Activated CD4-positive, alpha-beta T cell treated with anti-CD3 and anti-CD28 coated beads, Interleukin-2, amount 10 ng/mL, durations not matched to agents 7 days and 5 days (primary cell): ENCODE results near the gene ALDH1A1. TPM values are rescaled to one million over a fixed set of nuclear protein-coding genes. Genes with fewer than 3 reads are reported as not detected.

ENCODE experiments used
- CTCF ChIA-PET: fragments of 350-600 bp; sonication (Branson Sonifier 250); formaldehyde crosslinking; loops from one replicate; lab custom pipeline; 2021; ENCODE audit warnings: antibody characterized with exemption; lab: Charles Lee
- POLR2A ChIA-PET: fragments of 350-600 bp; sonication (Branson Sonifier 250); formaldehyde crosslinking; loops from one replicate; lab custom pipeline; 2021; ENCODE audit warnings: antibody characterized with exemption; lab: Charles Lee
- DNase-seq: peaks from one replicate; pipeline ENCODE4 v3.0.0-alpha.2; 2020
- H3K27ac Mint-ChIP-seq: one replicate; pipeline ENCODE4 v1.8.0; 2021; ENCODE audit warnings: mild to moderate bottlenecking, moderate library complexity, mixed read lengths
- H3K27me3 Mint-ChIP-seq: one replicate; pipeline ENCODE4 v1.8.0; 2021; ENCODE audit warnings: mixed read lengths
- H3K36me3 Mint-ChIP-seq: one replicate; pipeline ENCODE4 v1.8.0; 2021; ENCODE audit warnings: low read depth, mixed read lengths
- H3K4me1 Mint-ChIP-seq: one replicate; pipeline ENCODE4 v1.8.0; 2021; ENCODE audit warnings: mixed read lengths
- H3K4me3 Mint-ChIP-seq: one replicate; pipeline ENCODE4 v1.8.0; 2021; ENCODE audit warnings: mild to moderate bottlenecking, moderate library complexity, mixed read lengths
- H3K9me3 Mint-ChIP-seq: one replicate; pipeline ENCODE4 v1.8.0; 2021; ENCODE audit warnings: mixed read lengths
- total RNA-seq, 2 experiments: library from RNA; stranded (reverse); gene quantifications; one replicate each; pipeline ENCODE4 v1.2.3, GENCODE V29; 2021

The ALDH1A1 gene
- total RNA-seq: not detected

DNA sequence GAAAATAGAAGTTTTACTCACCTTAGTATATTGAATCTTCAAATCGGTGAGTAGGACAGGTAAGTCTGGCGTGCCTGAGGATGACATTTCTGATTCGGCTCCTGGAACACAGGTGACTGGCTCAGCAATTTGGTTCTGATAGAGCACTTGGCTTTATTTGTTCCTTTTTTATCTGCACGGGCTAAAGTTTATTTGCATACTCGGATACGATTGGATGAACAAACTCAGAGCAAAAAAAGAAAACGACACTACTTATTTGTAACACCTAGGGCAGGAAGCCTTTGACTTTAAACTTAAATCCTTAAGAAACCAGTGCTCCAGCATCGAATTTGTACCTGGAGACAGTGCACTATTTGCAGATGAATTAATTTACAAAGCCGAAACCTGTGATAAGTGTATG lies at the start of gene ALDH1A1:
Gene ALDH1A1 (minus strand): TSS at position 140 of the 400 bp plus-strand sequence. CDS start 53 bp downstream, at position 87.
- no peak for DNase-seq
- Mint-ChIP-seq H3K27ac (no peak within 1 kb of the TSS), H3K4me3 (no peak within 1 kb of the TSS), H3K36me3 (no peaks in the 10 kb centered on the region), H3K27me3 (peaks cover 24% of the 10 kb centered on the region), H3K4me1 (no peaks in the 10 kb centered on the region), H3K9me3 (no peaks in the 10 kb centered on the region)
- ChIA-PET POLR2A (no interaction called here), CTCF (no interaction called here)

DNA sequence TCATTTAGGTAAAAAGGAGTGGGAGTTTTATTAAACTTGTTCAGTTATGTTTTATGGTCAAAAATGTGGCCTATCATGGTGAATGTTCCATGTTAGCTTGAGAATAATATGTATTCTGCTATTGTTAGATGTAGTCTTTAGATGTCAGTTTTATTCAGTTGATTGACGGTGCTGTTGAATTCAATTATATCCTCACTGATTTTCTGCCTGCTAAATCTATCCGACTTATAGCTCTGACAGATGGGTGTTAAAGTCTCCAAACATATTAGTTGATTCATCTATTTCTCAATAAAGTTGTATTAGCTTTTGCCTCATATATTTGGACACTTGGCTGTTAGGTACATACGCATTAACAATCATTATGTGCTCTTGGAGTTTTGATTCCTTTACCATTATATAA lies 49.0 kb upstream of the ALDH1A1 start:
- H3K9me3 Mint-ChIP-seq: no peaks in the 10 kb centered on the region

DNA sequence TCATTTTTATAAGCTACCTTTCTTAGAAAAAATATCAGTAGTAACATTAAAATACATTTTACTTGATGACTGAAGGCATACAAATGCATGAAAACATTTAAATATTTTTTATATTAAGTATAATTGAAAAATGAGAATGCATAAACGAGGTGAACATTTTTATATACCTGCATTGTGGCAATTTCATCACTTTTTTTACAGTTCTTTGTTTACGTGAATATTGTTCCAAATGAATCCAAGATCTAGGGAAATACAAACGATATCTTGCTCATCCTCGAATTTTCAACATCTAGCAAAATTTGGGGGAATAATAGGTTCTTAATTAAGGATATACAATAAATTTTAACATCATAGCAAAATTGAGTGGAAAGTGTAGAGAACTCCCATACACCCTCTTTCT lies 45.5 kb upstream of the ALDH1A1 start:
- no peaks in the 10 kb centered on the region for H3K4me1 Mint-ChIP-seq
- CTCF ChIA-PET: interaction anchor here (0.9 kb wide), 1 partner anchor 39 kb away, joined by 3 read pairs; no protein-coding TSS in a partner anchor
- H3K27ac Mint-ChIP-seq: no peak overlapping the region
- no peak for DNase-seq
- no peaks in the 10 kb centered on the region for H3K36me3 Mint-ChIP-seq
- no peaks in the 10 kb centered on the region for H3K9me3 Mint-ChIP-seq
- H3K27me3 Mint-ChIP-seq: peaks cover 14% of the 10 kb centered on the region
- H3K4me3 Mint-ChIP-seq: no peak overlapping the region
- POLR2A ChIA-PET: no interaction called here

More for the DNA sequence above, 49.0 kb upstream of the ALDH1A1 start:
- Mint-ChIP-seq H3K27ac (no peak overlapping the region), H3K36me3 (no peaks in the 10 kb centered on the region), H3K27me3 (peaks cover 12% of the 10 kb centered on the region), H3K4me3 (no peak overlapping the region), H3K4me1 (no peaks in the 10 kb centered on the region)
- DNase-seq: no peak
- POLR2A ChIA-PET: no interaction called here
- CTCF ChIA-PET: no interaction called here

DNA sequence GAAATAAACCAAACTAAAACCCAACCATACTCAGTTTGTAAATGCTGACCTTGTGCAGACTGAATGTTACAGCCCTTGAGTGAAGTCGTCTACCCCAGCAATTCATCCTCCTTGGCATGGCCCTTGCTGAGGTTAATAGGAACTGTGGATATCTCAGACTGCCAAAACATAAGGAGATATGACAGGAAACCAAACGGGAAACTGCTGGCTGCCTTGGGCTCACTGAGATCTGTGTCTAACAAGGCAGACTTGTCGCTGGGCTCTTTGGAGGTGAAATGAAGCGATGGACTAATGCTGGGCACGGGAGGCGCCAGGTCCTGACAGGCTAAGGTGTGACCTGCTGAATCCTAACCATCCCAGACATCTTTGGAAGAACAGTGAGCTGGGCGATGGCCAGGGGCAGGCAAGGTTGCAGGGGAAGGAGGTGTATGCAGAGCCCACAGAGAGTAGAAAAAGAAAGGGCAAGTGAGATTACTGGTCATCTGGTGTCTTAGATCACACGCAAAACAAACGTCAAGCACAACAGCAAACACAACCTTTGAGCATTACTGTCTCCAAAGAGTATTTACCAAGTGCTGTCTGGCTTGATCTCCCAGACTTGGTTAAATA lies 44.6 kb upstream of the ALDH1A1 start:
- POLR2A ChIA-PET: no interaction called here
- Mint-ChIP-seq H3K4me1 (no peaks in the 10 kb centered on the region), H3K36me3 (no peaks in the 10 kb centered on the region), H3K27me3 (peaks cover 14% of the 10 kb centered on the region), H3K9me3 (no peaks in the 10 kb centered on the region), H3K27ac (no peak overlapping the region), H3K4me3 (no peak overlapping the region)
- DNase-seq: no peak
- CTCF ChIA-PET: interaction anchor here (0.9 kb wide), 1 partner anchor 40 kb away, joined by 3 read pairs; no protein-coding TSS in a partner anchor

DNA sequence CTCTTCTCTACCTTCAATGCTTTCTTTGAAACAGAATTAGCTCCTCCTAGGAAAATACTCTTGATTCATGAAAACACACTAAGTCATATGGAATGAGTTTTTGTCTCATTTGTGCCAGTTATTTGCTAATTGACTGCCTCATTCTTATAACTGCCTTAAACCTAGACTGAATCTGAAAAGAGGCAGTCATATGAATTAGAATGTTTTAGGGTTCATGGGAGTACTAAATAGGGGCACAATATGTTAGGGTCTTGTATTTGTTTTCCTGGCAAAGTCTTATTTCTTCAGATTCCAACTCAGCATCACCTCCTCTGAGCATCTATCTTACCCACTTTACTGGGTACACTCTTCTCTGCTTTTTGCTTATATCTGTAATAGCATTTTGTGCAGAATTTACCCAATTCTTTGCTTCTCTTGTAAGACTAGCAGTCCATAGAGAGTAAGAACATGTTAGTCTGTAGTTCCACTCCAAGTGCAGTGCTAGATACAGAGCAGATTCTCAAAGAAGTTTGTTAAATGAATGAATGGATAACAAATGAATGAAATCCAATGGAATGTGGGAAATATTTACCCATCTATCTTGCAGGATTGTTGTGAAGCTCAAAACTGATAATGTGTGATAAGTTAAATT lies 43.9 kb upstream of the ALDH1A1 start:
- DNase-seq: no peak
- Mint-ChIP-seq H3K27ac (no peak overlapping the region), H3K27me3 (peaks cover 12% of the 10 kb centered on the region), H3K4me3 (no peak overlapping the region), H3K9me3 (no peaks in the 10 kb centered on the region), H3K36me3 (no peaks in the 10 kb centered on the region), H3K4me1 (no peaks in the 10 kb centered on the region)
- CTCF ChIA-PET: interaction anchor here (0.6 kb wide), 1 partner anchor 716 kb away, joined by 4 read pairs; no protein-coding TSS in a partner anchor
- POLR2A ChIA-PET: no interaction called here

DNA sequence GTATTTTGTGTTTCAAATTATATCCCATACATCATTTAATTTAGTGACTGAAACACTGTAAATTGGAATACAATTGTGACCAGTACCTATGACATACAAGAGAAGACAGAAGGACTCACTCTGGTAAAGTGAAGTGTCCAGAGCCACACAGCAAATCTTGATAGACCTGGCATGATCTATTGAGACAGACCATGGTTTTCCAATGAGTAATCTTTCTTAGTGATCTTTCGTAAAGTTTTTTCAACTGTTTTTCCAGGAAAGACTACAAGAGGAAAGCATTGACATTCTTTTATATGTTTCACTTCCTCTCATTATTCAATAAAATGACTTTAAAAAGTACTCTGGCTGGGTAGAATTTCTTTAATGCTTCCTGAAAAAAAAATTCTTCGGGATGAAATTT lies 43.3 kb upstream of the ALDH1A1 start:
- POLR2A ChIA-PET: no interaction called here
- Mint-ChIP-seq H3K4me1 (no peaks in the 10 kb centered on the region), H3K27me3 (peaks cover 10% of the 10 kb centered on the region), H3K4me3 (no peak overlapping the region), H3K27ac (no peak overlapping the region), H3K36me3 (no peaks in the 10 kb centered on the region), H3K9me3 (no peaks in the 10 kb centered on the region)
- CTCF ChIA-PET: interaction anchor here (0.6 kb wide), 1 partner anchor 717 kb away, joined by 4 read pairs; no protein-coding TSS in a partner anchor
- DNase-seq: no peak

DNA sequence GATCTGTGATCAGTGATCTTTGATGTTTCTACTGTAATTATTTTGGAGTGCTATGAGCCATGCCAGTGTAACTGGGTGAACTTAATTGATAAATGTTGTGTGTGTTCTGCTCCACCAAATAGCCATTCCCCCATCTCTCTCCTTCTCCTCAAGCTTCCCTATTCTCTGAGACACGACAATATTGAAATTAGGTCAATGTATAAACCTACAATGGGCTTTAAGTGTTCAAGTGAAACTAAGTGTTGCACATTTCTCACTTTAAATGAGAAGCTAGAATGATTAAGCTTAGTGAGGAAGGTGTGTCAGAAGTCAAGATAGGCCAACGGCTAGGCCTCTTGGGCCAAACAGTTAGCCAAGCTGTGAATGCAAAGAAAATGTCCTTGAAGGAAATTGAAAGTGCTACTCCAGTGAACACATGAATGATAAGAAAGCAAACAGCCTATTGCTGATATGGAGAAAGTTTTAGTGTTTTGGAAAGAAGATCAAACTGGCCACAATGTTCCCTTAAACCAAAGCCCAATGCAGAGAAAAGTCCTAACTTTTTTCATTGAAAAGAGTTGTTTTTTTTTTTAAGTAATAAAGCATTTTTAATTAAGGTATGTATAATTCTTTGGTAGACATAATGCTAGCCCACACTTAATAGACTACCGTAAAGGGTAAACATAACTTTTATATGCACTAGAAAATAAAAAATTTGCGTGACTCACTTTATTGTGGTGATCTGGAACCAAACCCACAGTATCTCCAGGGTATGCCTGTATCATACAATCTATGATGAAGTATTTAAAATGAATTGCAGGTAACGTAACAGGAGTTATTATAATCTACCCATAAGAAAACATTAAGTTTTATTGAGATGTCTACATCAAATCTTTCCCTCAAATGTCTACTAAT lies 42.5 kb upstream of the ALDH1A1 start:
- no peaks in the 10 kb centered on the region for H3K36me3 Mint-ChIP-seq
- POLR2A ChIA-PET: no interaction called here
- H3K4me3 Mint-ChIP-seq: no peak overlapping the region
- H3K4me1 Mint-ChIP-seq: no peaks in the 10 kb centered on the region
- H3K27me3 Mint-ChIP-seq: peaks cover 10% of the 10 kb centered on the region
- CTCF ChIA-PET: no interaction called here
- no peaks in the 10 kb centered on the region for H3K9me3 Mint-ChIP-seq
- DNase-seq: no peak
- no peak overlapping the region for H3K27ac Mint-ChIP-seq

DNA sequence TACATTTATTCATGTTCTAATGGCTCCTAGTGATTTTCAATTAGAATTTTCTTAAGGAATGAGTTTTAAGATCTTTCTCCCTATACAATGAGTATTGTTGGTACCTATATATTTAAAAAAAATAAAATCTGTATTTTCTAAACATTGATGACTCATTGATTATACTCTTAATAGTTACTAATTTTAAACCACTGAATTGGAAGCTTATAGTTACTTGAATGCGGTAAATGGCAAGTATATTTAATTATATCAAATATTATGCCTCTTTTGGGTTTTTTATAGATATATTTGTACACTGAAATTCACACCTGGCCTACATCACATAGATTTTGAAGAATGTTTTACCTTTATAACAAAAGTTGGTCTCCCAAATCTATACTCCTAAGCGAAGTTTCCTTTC lies 38.9 kb upstream of the ALDH1A1 start:
- DNase-seq: no peak
- CTCF ChIA-PET: no interaction called here
- Mint-ChIP-seq H3K4me3 (no peak overlapping the region), H3K36me3 (no peaks in the 10 kb centered on the region), H3K27ac (no peak overlapping the region), H3K9me3 (no peaks in the 10 kb centered on the region), H3K4me1 (no peaks in the 10 kb centered on the region), H3K27me3 (peaks cover 1% of the 10 kb centered on the region)
- POLR2A ChIA-PET: no interaction called here

DNA sequence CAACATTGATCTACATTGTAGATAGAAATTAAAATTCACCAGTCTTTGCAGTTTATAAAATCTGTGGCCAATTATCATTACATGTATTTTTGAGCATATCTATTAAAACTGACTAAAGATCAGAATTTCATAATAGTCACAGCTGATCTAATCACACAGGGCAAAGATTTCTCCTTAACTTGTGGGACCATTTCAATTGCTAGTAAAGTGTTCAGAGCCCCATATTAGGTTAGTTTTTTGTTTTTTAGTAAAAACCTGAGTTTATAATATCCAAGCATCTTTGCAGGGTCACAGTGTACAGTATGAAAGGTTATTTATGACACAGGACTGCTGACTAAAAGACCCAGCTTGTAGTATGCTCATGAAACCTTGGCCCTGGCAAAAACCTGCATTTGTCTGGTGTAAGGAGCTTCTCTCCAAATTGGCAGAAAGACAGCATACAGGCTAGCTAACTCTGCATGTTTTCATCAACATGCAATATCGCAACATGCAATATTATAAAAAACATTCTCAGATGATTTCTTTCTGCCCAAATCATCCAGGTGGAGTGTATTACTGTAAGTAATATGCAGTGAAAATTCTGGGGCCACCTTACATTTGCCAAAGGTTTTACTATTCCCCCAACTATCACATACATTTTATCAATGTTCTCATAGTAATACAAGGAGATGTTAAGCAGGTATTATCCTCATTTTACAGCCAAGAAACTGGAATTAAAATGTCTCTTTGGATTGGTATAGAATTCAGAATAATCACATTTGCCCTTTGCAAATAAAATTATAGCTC lies 37.7 kb upstream of the ALDH1A1 start:
- peaks cover 1% of the 10 kb centered on the region for H3K27me3 Mint-ChIP-seq
- H3K27ac Mint-ChIP-seq: no peak overlapping the region
- H3K9me3 Mint-ChIP-seq: no peaks in the 10 kb centered on the region
- DNase-seq: no peak
- no peaks in the 10 kb centered on the region for H3K36me3 Mint-ChIP-seq
- H3K4me3 Mint-ChIP-seq: no peak overlapping the region
- CTCF ChIA-PET: no interaction called here
- POLR2A ChIA-PET: no interaction called here
- H3K4me1 Mint-ChIP-seq: no peaks in the 10 kb centered on the region

DNA sequence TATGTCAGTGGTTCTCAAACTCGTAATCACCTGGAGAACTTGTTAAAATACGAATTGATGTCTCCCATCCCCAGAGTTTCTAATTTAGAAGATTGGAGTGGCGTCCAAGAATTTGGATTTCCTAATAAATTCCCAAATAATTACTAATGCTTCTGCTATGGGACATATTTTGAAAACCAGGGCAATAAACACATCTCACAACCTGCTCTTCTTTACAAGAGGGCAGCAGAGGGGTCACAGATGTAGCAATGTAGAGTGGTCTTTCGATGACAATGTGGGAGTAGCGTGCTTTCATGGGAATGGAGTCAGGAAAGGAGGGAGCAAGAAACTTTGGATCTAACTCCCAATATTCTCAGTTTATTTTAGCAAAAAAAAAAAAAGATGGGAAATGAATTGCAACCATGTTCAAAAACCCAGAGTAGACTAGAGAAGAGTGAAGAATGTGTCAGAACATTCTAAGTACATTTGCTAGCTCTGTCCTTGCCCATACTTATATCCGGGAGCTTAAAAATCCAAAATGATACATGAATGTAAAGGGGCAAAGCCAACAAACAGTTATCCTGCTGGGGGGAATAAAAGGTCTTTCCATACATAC lies 33.8 kb upstream of the ALDH1A1 start:
- DNase-seq: no peak
- H3K36me3 Mint-ChIP-seq: no peaks in the 10 kb centered on the region
- no peaks in the 10 kb centered on the region for H3K9me3 Mint-ChIP-seq
- H3K27ac Mint-ChIP-seq: no peak overlapping the region
- CTCF ChIA-PET: interaction anchor here (0.6 kb wide), 2 partner anchors 70 to 1497 kb away, joined by 3 to 7 read pairs; no protein-coding TSS in a partner anchor
- POLR2A ChIA-PET: no interaction called here
- no peaks in the 10 kb centered on the region for H3K4me1 Mint-ChIP-seq
- no peak overlapping the region for H3K4me3 Mint-ChIP-seq
- H3K27me3 Mint-ChIP-seq: peaks cover 1% of the 10 kb centered on the region

DNA sequence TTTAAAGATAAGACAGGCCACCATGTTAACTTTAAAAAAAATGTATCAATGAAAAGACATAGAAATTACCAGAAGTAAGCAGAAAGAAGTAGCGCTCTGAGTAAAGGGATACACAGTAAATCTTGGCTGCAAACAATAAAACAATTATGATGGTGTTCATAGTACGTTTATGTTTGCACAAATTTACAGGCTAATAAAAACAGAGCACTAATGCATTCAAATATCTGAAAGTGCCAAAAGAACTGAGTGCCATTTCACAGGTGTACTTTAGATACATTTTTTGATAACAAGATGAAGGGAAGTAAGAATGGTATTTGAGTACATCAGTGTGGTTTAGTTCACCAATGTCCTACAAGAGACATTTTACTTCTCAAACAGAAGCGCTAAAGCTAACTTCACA lies 32.9 kb upstream of the ALDH1A1 start:
- no peak for DNase-seq
- Mint-ChIP-seq H3K4me3 (no peak overlapping the region), H3K36me3 (no peaks in the 10 kb centered on the region), H3K9me3 (no peaks in the 10 kb centered on the region), H3K27ac (no peak overlapping the region), H3K27me3 (peaks cover 1% of the 10 kb centered on the region), H3K4me1 (no peaks in the 10 kb centered on the region)
- ChIA-PET CTCF (no interaction called here), POLR2A (no interaction called here)

DNA sequence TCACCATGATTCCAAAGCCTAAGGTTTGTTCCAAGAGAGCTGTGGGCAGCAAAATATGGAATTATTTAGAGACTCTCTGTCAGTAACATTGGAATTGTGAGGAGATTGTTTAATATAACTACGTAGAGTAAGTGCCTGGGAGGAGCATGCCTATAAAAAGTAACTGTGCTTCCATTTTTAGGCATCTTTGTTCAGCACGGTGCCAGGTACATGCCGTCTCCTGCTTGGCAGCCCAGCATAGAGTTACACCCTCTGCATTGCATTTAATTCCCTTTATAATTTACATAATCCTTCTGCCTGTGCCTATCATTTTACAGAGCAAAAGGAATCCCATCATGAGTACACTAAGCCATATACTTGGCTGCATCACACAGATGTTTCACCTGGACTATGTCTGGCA lies 32.1 kb upstream of the ALDH1A1 start:
- ChIA-PET POLR2A (no interaction called here), CTCF (no interaction called here)
- Mint-ChIP-seq H3K36me3 (no peaks in the 10 kb centered on the region), H3K9me3 (no peaks in the 10 kb centered on the region), H3K27me3 (peaks cover 1% of the 10 kb centered on the region), H3K27ac (no peak overlapping the region), H3K4me1 (no peaks in the 10 kb centered on the region), H3K4me3 (no peak overlapping the region)
- no peak for DNase-seq
